Activated B cell treated with CpG ODN at 0.5 μM for 24 hours (primary cell): ENCODE measurements around the gene MTUS2. TPM values are rescaled to one million over a fixed set of nuclear protein-coding genes. Genes with fewer than 3 reads are reported as not detected.

Source experiments
- ATAC-seq: fragments of 200-7000 bp; cut with Tn5 transposase; one replicate; pipeline ENCODE4 v1.10.0; 2021; ENCODE audit warnings: low read depth, mild to moderate bottlenecking, moderate library complexity
- CTCF ChIA-PET: fragments of 350-600 bp; sonication (Branson Sonifier 250); formaldehyde crosslinking; loops from one replicate; lab custom pipeline; 2021; ENCODE audit warnings: antibody characterized with exemption; lab: Charles Lee
- POLR2A ChIA-PET: fragments of 350-600 bp; sonication (Branson Sonifier 250); formaldehyde crosslinking; loops from one replicate; lab custom pipeline; 2021; ENCODE audit warnings: antibody characterized with exemption; lab: Charles Lee
- DNase-seq: peaks from one replicate; pipeline ENCODE4 v3.0.0; 2022
- H3K27ac Mint-ChIP-seq: one replicate; pipeline ENCODE4 v1.8.0; 2020; ENCODE audit warnings: mixed read lengths
- H3K27me3 Mint-ChIP-seq: one replicate; pipeline ENCODE4 v1.8.0; 2021; ENCODE audit warnings: mixed read lengths
- H3K36me3 Mint-ChIP-seq: one replicate; pipeline ENCODE4 v1.8.0; 2021; ENCODE audit warnings: low read depth, mixed read lengths
- H3K4me1 Mint-ChIP-seq: one replicate; pipeline ENCODE4 v1.8.0; 2021; ENCODE audit warnings: mixed read lengths
- H3K4me3 Mint-ChIP-seq: one replicate; pipeline ENCODE4 v1.8.0; 2020; ENCODE audit warnings: mild to moderate bottlenecking, mixed read lengths
- H3K9me3 Mint-ChIP-seq: one replicate; pipeline ENCODE4 v1.8.0; 2020; ENCODE audit warnings: mixed read lengths
- CTCF ChIP-seq: fragments of 200-600 bp; IDR thresholded peaks from one replicate; pipeline ENCODE4 v1.8.0; 2022; ENCODE audit warnings: antibody characterized with exemption, mild to moderate bottlenecking
- intact Hi-C: fragments of 100-400 bp; cut with micrococcal nuclease; formaldehyde crosslinking; loops from one replicate; pipeline ENCODE4 v1.15.1; 2024
- total RNA-seq: library from RNA; stranded (reverse); gene quantifications from 2 replicates; pipeline ENCODE4 v1.2.3, GENCODE V29; 2022

Gene MTUS2
- total RNA-seq, 1 donor from 2014 or later = not detected

GRCh38 chr13:29136341-29136740 lies 316.2 kb downstream of the MTUS2 start:
- intact Hi-C loops = no loop called here
- Mint-ChIP-seq H3K4me1 (no peaks in the 10 kb centered on the region), H3K9me3 (peaks cover 7% of the 10 kb centered on the region), H3K27ac (no peak overlapping the region), H3K36me3 (no peaks in the 10 kb centered on the region), H3K4me3 (no peak overlapping the region), H3K27me3 (peaks cover 3% of the 10 kb centered on the region)
- ATAC-seq (no peak), DNase-seq (no peak)
- POLR2A ChIA-PET = no interaction called here
- CTCF ChIA-PET = no interaction called here
- TF ChIP-seq CTCF = no peak

GRCh38 chr13:29137016-29137415 lies 316.9 kb downstream of the MTUS2 start:
- CTCF ChIA-PET = no interaction called here
- POLR2A ChIA-PET = no interaction called here
- DNase-seq = no peak
- H3K36me3 Mint-ChIP-seq = no peaks in the 10 kb centered on the region
- peaks cover 7% of the 10 kb centered on the region for H3K9me3 Mint-ChIP-seq
- H3K4me3 Mint-ChIP-seq = no peak overlapping the region
- TF ChIP-seq CTCF = no peak
- no peak overlapping the region for H3K27ac Mint-ChIP-seq
- no peaks in the 10 kb centered on the region for H3K4me1 Mint-ChIP-seq
- H3K27me3 Mint-ChIP-seq = peaks cover 4% of the 10 kb centered on the region
- intact Hi-C loops = no loop called here
- ATAC-seq = no peak

GRCh38 chr13:29137995-29138394 lies 317.9 kb downstream of the MTUS2 start:
- no peak for TF ChIP-seq CTCF
- no peak for ATAC-seq
- no peak for DNase-seq
- no peak overlapping the region for H3K4me3 Mint-ChIP-seq
- CTCF ChIA-PET = no interaction called here
- POLR2A ChIA-PET = no interaction called here
- peaks cover 5% of the 10 kb centered on the region for H3K27me3 Mint-ChIP-seq
- H3K36me3 Mint-ChIP-seq = no peaks in the 10 kb centered on the region
- intact Hi-C loops = no loop called here
- H3K9me3 Mint-ChIP-seq = peaks cover 7% of the 10 kb centered on the region
- no peaks in the 10 kb centered on the region for H3K4me1 Mint-ChIP-seq
- H3K27ac Mint-ChIP-seq = no peak overlapping the region

- no peak overlapping the region for H3K27ac Mint-ChIP-seq
- H3K9me3 Mint-ChIP-seq = peaks cover 7% of the 10 kb centered on the region
- H3K4me3 Mint-ChIP-seq = no peak overlapping the region
- no peak for TF ChIP-seq CTCF
- ATAC-seq (no peak), DNase-seq (no peak)
- ChIA-PET CTCF (no interaction called here), POLR2A (no interaction called here)
- peaks cover 8% of the 10 kb centered on the region for H3K27me3 Mint-ChIP-seq
- no peaks in the 10 kb centered on the region for H3K4me1 Mint-ChIP-seq
- intact Hi-C loops = no loop called here
- H3K36me3 Mint-ChIP-seq = no peaks in the 10 kb centered on the region
Observed at GRCh38 chr13:29140277-29140676, 320.1 kb downstream of the MTUS2 start.

GRCh38 chr13:29143847-29144246 lies 323.7 kb downstream of the MTUS2 start:
- TF ChIP-seq CTCF = no peak
- Mint-ChIP-seq H3K36me3 (no peaks in the 10 kb centered on the region), H3K9me3 (peaks cover 4% of the 10 kb centered on the region), H3K4me3 (no peak overlapping the region), H3K27ac (no peak overlapping the region), H3K27me3 (peaks cover 8% of the 10 kb centered on the region), H3K4me1 (no peaks in the 10 kb centered on the region)
- ChIA-PET POLR2A (no interaction called here), CTCF (no interaction called here)
- intact Hi-C loops = no loop called here
- ATAC-seq = no peak
- DNase-seq = no peak
